Trophoblast cell (in vitro differentiated cells and primary cell): ENCODE results near the gene CCL26. TPM values are rescaled to one million over a fixed set of nuclear protein-coding genes. Genes with fewer than 3 reads are reported as not detected.

Experiments used
- DNase-seq, 2 donors: peaks; one replicate each; pipeline ENCODE4 v3.0.0-alpha.2; 2016
- H2AFZ ChIP-seq: 2 replicates; pipeline ENCODE4 v1.6.1; 2013; ENCODE audit warnings: low read length, moderate library complexity, mild to moderate bottlenecking; ENCODE audit not compliant: insufficient read depth, poor library complexity
- H2AK5ac ChIP-seq: 2 replicates; pipeline ENCODE4 v1.6.1; 2013; ENCODE audit warnings: mild to moderate bottlenecking, low read length
- H2BK120ac ChIP-seq: 2 replicates; pipeline ENCODE4 v1.6.1; 2013; ENCODE audit warnings: low read length, mild to moderate bottlenecking, moderate library complexity; ENCODE audit not compliant: insufficient read depth, poor library complexity
- H2BK12ac ChIP-seq: 2 replicates; pipeline ENCODE4 v1.6.1; 2013; ENCODE audit warnings: mild to moderate bottlenecking, low read length, moderate library complexity
- H2BK5ac ChIP-seq: 2 replicates; pipeline ENCODE4 v1.6.1; 2013; ENCODE audit warnings: low read length, low read depth, moderate library complexity, mild to moderate bottlenecking; ENCODE audit not compliant: poor library complexity
- H3K14ac ChIP-seq: 2 replicates; pipeline ENCODE4 v1.6.1; 2013; ENCODE audit warnings: mild to moderate bottlenecking, low read length
- H3K18ac ChIP-seq: 2 replicates; pipeline ENCODE4 v1.6.1; 2013; ENCODE audit warnings: mild to moderate bottlenecking, low read length
- H3K23ac ChIP-seq: 2 replicates; pipeline ENCODE4 v1.6.1; 2013; ENCODE audit warnings: low read length
- H3K27ac ChIP-seq: 2 replicates; pipeline ENCODE4 v1.5.1; 2013; ENCODE audit warnings: low read depth, mild to moderate bottlenecking, inconsistent platforms, low read length, moderate library complexity
- H3K27me3 ChIP-seq: 2 replicates; pipeline ENCODE4 v1.6.1; 2013; ENCODE audit warnings: inconsistent platforms, mild to moderate bottlenecking, low read length, moderate library complexity; ENCODE audit not compliant: insufficient read depth
- H3K36me3 ChIP-seq, 2 experiments: 1 replicate in 1 of 2; 2 replicates in 1 of 2; pipeline ENCODE4 v1.6.1; 2013; ENCODE audit warnings: low read length in 2 of 2, mild to moderate bottlenecking in 2 of 2, moderate library complexity in 1 of 2; ENCODE audit not compliant: insufficient read depth in 2 of 2, control insufficient read depth in 1 of 2
- H3K4ac ChIP-seq: 2 replicates; pipeline ENCODE4 v1.6.1; 2013; ENCODE audit warnings: low read depth, mild to moderate bottlenecking, low read length, moderate library complexity
- H3K4me1 ChIP-seq, 2 experiments: 1 replicate in 1 of 2; 2 replicates in 1 of 2; pipeline ENCODE4 v1.6.1; 2013; ENCODE audit warnings: low read length in 2 of 2, mild to moderate bottlenecking in 2 of 2, moderate library complexity in 1 of 2; ENCODE audit not compliant: insufficient read depth in 2 of 2, control insufficient read depth in 1 of 2
- H3K4me2 ChIP-seq: 2 replicates; pipeline ENCODE4 v1.6.1; 2013; ENCODE audit warnings: inconsistent platforms, mild to moderate bottlenecking, low read length, moderate library complexity
- H3K4me3 ChIP-seq: 2 replicates; pipeline ENCODE4 v1.5.1; 2013; ENCODE audit warnings: mild to moderate bottlenecking, low read depth, low read length, inconsistent platforms
- H3K79me1 ChIP-seq: one replicate; pipeline ENCODE4 v1.6.1; 2013; ENCODE audit warnings: low read length
- H3K79me2 ChIP-seq: 2 replicates; pipeline ENCODE4 v1.6.1; 2013; ENCODE audit warnings: low read length, mild to moderate bottlenecking; ENCODE audit not compliant: control insufficient read depth, insufficient read depth, poor library complexity
- H3K9ac ChIP-seq: 2 replicates; pipeline ENCODE4 v1.6.1; 2013; ENCODE audit warnings: mild to moderate bottlenecking, low read length
- H3K9me3 ChIP-seq: 2 replicates; pipeline ENCODE4 v1.6.1; 2013; ENCODE audit warnings: low read depth, mild to moderate bottlenecking, control low read depth, inconsistent platforms, low read length; ENCODE audit not compliant: insufficient read depth
- H4K12ac ChIP-seq: 2 replicates; pipeline ENCODE4 v1.6.1; 2013; ENCODE audit warnings: low read depth, mild to moderate bottlenecking, low read length, moderate library complexity
- H4K8ac ChIP-seq: 2 replicates; pipeline ENCODE4 v1.6.1; 2013; ENCODE audit warnings: low read depth, mild to moderate bottlenecking, low read length, moderate library complexity
- H4K91ac ChIP-seq: one replicate; pipeline ENCODE4 v1.6.1; 2013; ENCODE audit warnings: low read depth, mild to moderate bottlenecking, low read length, moderate library complexity
- WGBS: extraction: QIAGEN DNeasy Blood & Tissue Kit; methylation state at CpG from one replicate; pipeline ENCODE4 v1.1.7; 2013; ENCODE audit warnings: missing lambda C conversion rate; ENCODE audit not compliant: insufficient read length, insufficient coverage; ENCODE audit errors: extremely low coverage; 5-methylcytosine and 5-hydroxymethylcytosine counted together
- polyA plus RNA-seq: library from polyadenylated mRNA; stranded (reverse); fragments of 200-250 nt; gene quantifications from 2 replicates; pipeline ENCODE4 v1.2.3, GENCODE V29; 2013

Gene CCL26, protein sequence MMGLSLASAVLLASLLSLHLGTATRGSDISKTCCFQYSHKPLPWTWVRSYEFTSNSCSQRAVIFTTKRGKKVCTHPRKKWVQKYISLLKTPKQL
- polyA plus RNA-seq, result 0.31 TPM in 1 of 2 replicates, not detected in the other

DNA sequence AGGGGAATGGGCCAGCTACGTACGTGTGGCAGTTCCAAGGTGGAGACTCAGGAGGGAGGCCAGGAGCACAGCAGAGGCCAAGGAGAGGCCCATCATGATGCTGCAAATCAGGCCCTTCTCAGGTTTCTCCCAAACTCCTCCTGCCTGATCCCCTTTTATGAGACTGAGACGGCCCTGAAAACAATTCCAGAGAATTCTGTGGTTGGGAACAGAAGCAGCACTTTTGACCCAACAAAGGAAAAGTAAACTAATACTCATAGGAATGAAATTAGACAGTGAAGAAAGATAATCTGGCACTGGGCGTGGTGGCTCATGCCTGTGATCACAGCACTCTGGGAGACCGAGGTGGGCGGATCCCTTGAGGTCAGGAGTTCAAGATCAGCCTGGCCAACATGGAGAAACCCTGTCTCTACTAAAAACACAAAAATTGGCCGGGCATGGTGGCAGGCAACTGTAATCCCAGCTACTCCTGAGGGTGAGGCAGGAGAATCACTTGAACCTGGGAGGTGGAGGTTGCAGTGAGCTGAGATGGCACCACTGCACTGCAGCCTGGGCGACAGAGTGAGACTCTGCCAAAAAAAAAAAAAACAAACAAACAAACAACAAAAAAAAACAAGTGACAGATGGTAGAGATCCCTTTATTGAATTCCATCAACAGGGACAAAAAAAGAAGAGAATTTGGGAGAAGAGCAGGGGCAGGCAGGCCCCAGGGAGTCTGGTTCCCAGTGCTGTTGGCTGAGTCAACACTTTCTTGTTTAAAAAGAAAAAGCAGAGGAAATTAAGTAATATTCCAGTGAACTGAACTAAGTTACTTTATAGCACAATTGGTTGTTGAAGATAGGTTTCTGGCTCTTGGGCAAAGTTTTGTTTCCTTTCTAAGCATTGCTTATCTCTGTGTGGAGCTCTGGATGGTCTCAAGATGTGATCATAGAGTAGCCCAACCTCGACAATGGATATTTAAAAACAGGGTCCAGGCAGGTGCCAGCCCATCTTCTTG lies at the start of gene CCL26:
Gene CCL26 (minus strand): TSS at position 131 of the 997 bp plus-strand sequence. CDS start 35 bp downstream, at position 96.
- no peaks in the 10 kb centered on the region for H3K27me3 ChIP-seq
- no CpG with 5 or more reads among the region's 9 CpGs for WGBS
- H2AK5ac ChIP-seq, result no peak within 1 kb of the TSS
- H3K4me2 ChIP-seq, result no peak within 1 kb of the TSS
- no peak within 1 kb of the TSS for H3K27ac ChIP-seq
- H4K91ac ChIP-seq, result no peak within 1 kb of the TSS
- no peak within 1 kb of the TSS for H4K8ac ChIP-seq
- H2BK12ac ChIP-seq, result no peak within 1 kb of the TSS
- H4K12ac ChIP-seq, result no peak within 1 kb of the TSS
- DNase-seq, result peak; percentile 5 to 31
- H3K79me1 ChIP-seq, result no peaks in the 10 kb centered on the region
- no peak within 1 kb of the TSS for H2BK5ac ChIP-seq
- H3K4ac ChIP-seq, result no peak within 1 kb of the TSS
- H3K9ac ChIP-seq, result no peak within 1 kb of the TSS
- no peak within 1 kb of the TSS for H3K23ac ChIP-seq
- H2AFZ ChIP-seq, result no peak within 1 kb of the TSS
- no peak within 1 kb of the TSS for H3K14ac ChIP-seq
- H3K4me1 ChIP-seq, result no peaks in the 10 kb centered on the region
- H3K79me2 ChIP-seq, result no peaks in the 10 kb centered on the region
- H3K4me3 ChIP-seq, result no peak within 1 kb of the TSS
- no peaks in the 10 kb centered on the region for H3K9me3 ChIP-seq
- H3K36me3 ChIP-seq, result no peaks in the 10 kb centered on the region
- H3K18ac ChIP-seq, result no peak within 1 kb of the TSS
- no peak within 1 kb of the TSS for H2BK120ac ChIP-seq

DNA sequence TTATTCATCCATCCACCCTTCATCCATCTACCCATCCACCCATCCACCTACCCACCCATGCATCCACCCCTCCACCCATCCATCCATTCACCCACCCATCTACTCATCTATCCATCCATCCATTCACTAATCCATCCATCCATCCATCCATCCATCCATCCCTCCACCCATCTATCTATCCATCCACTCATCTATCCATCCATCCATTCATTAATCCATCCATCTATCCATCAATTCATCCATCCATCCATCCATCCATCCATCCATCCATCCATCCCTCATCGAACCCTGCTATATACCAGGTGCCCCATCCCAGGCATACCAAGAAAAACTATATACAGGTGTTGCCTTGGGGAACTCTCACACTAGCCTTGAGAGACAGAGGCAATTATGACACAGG lies 48.7 kb upstream of the CCL26 start:
- Histone ChIP-seq H2BK120ac (no peak overlapping the region), H2BK12ac (no peak overlapping the region)
- 100% methylated on average over 1 of the region's 1 CpG for WGBS

DNA sequence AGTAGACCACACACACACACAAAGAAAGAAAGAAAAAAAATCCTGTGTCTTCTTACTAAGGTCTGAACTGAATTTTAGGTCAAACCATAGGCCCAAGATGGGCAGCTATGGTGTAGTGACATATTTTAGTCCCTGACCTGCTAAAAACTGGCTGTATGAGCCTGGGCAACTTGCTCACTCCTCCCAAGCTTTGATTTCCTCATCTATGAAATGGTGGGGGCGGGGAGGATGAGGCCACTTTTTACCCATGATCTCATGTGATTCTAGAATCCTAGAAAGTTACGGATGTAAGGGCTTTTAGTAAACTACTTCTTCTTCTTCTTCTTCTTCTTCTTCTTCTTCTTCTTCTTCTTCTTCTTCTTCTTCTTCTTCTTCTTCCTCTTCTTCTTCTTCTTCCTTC lies 47.7 kb upstream of the CCL26 start:
- WGBS, result no CpG with 5 or more reads among the region's 2 CpGs
- Histone ChIP-seq H3K79me2 (no peaks in the 10 kb centered on the region), H3K4me1 (no peaks in the 10 kb centered on the region), H3K9me3 (peaks cover 5% of the 10 kb centered on the region), H3K23ac (no peak overlapping the region), H3K36me3 (no peaks in the 10 kb centered on the region), H3K18ac (no peak overlapping the region), H3K4me3 (no peak overlapping the region), H2BK12ac (no peak overlapping the region), H3K27ac (no peak overlapping the region), H3K4ac (no peak overlapping the region), H4K12ac (no peak overlapping the region), H3K79me1 (no peaks in the 10 kb centered on the region), H3K9ac (no peak overlapping the region), H3K4me2 (no peak overlapping the region), H3K27me3 (no peaks in the 10 kb centered on the region), H2BK5ac (no peak overlapping the region), H2AFZ (no peak overlapping the region), H2BK120ac (no peak overlapping the region), H2AK5ac (no peak overlapping the region), H4K91ac (no peak overlapping the region), H4K8ac (no peak overlapping the region), H3K14ac (no peak overlapping the region)
- no peak for DNase-seq

More for the DNA sequence above, 48.7 kb upstream of the CCL26 start:
- no peak overlapping the region for H3K18ac ChIP-seq
- H2AK5ac ChIP-seq, result no peak overlapping the region
- no peaks in the 10 kb centered on the region for H3K79me2 ChIP-seq
- no peak overlapping the region for H3K23ac ChIP-seq
- no peak overlapping the region for H2BK5ac ChIP-seq
- no peak overlapping the region for H4K12ac ChIP-seq
- peaks cover 5% of the 10 kb centered on the region for H3K9me3 ChIP-seq
- H3K9ac ChIP-seq, result no peak overlapping the region
- H3K27ac ChIP-seq, result no peak overlapping the region
- no peaks in the 10 kb centered on the region for H3K79me1 ChIP-seq
- no peak for DNase-seq
- H3K14ac ChIP-seq, result no peak overlapping the region
- H4K91ac ChIP-seq, result no peak overlapping the region
- H4K8ac ChIP-seq, result no peak overlapping the region
- no peak overlapping the region for H3K4me3 ChIP-seq
- no peak overlapping the region for H3K4me2 ChIP-seq
- no peak overlapping the region for H2AFZ ChIP-seq
- no peaks in the 10 kb centered on the region for H3K36me3 ChIP-seq
- no peak overlapping the region for H3K4ac ChIP-seq
- H3K27me3 ChIP-seq, result no peaks in the 10 kb centered on the region
- H3K4me1 ChIP-seq, result no peaks in the 10 kb centered on the region

DNA sequence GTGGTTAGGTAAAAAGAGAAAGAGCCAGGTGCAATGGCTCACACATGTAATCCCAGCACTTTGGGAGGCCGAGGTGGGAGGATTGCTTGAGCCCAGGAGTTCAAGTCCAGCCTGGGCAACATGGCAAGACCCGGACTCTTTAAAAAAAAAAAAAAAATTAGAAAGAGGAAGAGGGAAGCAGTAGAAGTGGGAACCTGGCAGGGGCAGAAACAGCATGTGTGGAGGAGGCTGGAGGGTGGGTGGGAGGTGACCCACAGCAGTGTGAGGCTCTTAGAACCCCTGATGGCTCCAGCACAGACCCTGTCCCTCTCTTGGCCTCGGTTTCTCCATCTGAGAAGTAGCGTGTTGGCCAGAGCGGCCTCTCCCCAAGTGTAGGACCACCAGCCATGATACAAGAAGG lies 46.5 kb upstream of the CCL26 start:
- H3K9me3 ChIP-seq, result peaks cover 5% of the 10 kb centered on the region
- H3K79me1 ChIP-seq, result no peaks in the 10 kb centered on the region
- no peak overlapping the region for H2BK12ac ChIP-seq
- H3K9ac ChIP-seq, result no peak overlapping the region
- no peak overlapping the region for H3K14ac ChIP-seq
- H3K36me3 ChIP-seq, result no peaks in the 10 kb centered on the region
- no peaks in the 10 kb centered on the region for H3K27me3 ChIP-seq
- H2AK5ac ChIP-seq, result no peak overlapping the region
- no peak overlapping the region for H3K23ac ChIP-seq
- H2BK5ac ChIP-seq, result no peak overlapping the region
- H3K4me1 ChIP-seq, result no peaks in the 10 kb centered on the region
- WGBS, result no CpG with 5 or more reads among the region's 5 CpGs
- no peak overlapping the region for H4K12ac ChIP-seq
- no peak overlapping the region for H4K8ac ChIP-seq
- no peak overlapping the region for H2AFZ ChIP-seq
- H3K27ac ChIP-seq, result no peak overlapping the region
- no peak overlapping the region for H3K4me3 ChIP-seq
- no peak overlapping the region for H3K18ac ChIP-seq
- no peaks in the 10 kb centered on the region for H3K79me2 ChIP-seq
- H3K4me2 ChIP-seq, result no peak overlapping the region
- no peak overlapping the region for H2BK120ac ChIP-seq
- no peak for DNase-seq
- no peak overlapping the region for H3K4ac ChIP-seq
- no peak overlapping the region for H4K91ac ChIP-seq
